Right lobe of liver (tissue), 4 donors: Measurements from ENCODE around the gene SPHK2.

Source experiments
- POLR2A ChIP-seq: fragments of 450-650 bp; IDR thresholded peaks from one replicate; pipeline ENCODE4 v1.6.1; 2017; ENCODE audit warnings: antibody characterized with exemption, mild to moderate bottlenecking
- TF ChIP-seq, protein P1 (sequence below), 4 donors: fragments of 200-600 bp in 3 of 4; fragments of 450-650 bp in 1 of 4; IDR thresholded peaks; one replicate each; pipeline versions ENCODE4 v1.5.1 to v1.8.0; 2016 to 2022; ENCODE audit warnings: antibody characterized with exemption in 4 of 4, mild to moderate bottlenecking in 2 of 4
- donor health status: DM: no; HTN: no; CAD: no.
- donor health status: DM: no; HTN: no; CAD: no.
- donor health status: DM: no; HTN: yes; CAD: no.

GRCh38 chr19:48629599-48630295 is 10.4 kb downstream of the SPHK2 start:
- TF ChIP-seq, protein P1, sequence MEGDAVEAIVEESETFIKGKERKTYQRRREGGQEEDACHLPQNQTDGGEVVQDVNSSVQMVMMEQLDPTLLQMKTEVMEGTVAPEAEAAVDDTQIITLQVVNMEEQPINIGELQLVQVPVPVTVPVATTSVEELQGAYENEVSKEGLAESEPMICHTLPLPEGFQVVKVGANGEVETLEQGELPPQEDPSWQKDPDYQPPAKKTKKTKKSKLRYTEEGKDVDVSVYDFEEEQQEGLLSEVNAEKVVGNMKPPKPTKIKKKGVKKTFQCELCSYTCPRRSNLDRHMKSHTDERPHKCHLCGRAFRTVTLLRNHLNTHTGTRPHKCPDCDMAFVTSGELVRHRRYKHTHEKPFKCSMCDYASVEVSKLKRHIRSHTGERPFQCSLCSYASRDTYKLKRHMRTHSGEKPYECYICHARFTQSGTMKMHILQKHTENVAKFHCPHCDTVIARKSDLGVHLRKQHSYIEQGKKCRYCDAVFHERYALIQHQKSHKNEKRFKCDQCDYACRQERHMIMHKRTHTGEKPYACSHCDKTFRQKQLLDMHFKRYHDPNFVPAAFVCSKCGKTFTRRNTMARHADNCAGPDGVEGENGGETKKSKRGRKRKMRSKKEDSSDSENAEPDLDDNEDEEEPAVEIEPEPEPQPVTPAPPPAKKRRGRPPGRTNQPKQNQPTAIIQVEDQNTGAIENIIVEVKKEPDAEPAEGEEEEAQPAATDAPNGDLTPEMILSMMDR (IDR thresholded peaks at IDR 0.05) = no peak
- TF ChIP-seq POLR2A = no peak
